PFSK-1 (cell line): ENCODE measurements around the gene AP3S2.

Source experiments
- FOXP2 ChIP-seq: optimal IDR thresholded peaks from 2 replicates; pipeline ENCODE3; 2011; ENCODE audit warnings: borderline replicate concordance, control low read depth, inconsistent platforms; ENCODE audit not compliant: insufficient read depth; ENCODE audit errors: extremely low read length, extremely low read depth
- POLR2AphosphoS5 ChIP-seq: IDR thresholded peaks from 2 replicates; pipeline ENCODE4 v1.6.1; 2012; ENCODE audit warnings: low read depth, mild to moderate bottlenecking, control low read depth, low read length, moderate library complexity
- SIN3A ChIP-seq: IDR thresholded peaks from 2 replicates; pipeline ENCODE4 v1.6.1; 2012; ENCODE audit warnings: mild to moderate bottlenecking, low read length, moderate library complexity, borderline replicate concordance; ENCODE audit not compliant: insufficient read depth
- TAF1 ChIP-seq: IDR thresholded peaks from 2 replicates; pipeline ENCODE4 v1.6.1; 2012; ENCODE audit warnings: low read length, control low read depth, borderline replicate concordance; ENCODE audit not compliant: insufficient read depth
- TF ChIP-seq, protein P1 (sequence below), 2 experiments: IDR thresholded peaks; 2 replicates each; pipeline versions ENCODE4 v1.6.1 to v1.8.0; 2011 to 2012; ENCODE audit warnings: low read depth in 2 of 2, low read length in 2 of 2, control low read depth in 1 of 2, inconsistent platforms in 1 of 2, mild to moderate bottlenecking in 1 of 2, moderate library complexity in 1 of 2; ENCODE audit not compliant: insufficient read depth in 1 of 2

Gene AP3S2

GRCh38 chr15:89898146-89898545, 4.4 kb upstream of the AP3S2 start:
- TF ChIP-seq SIN3A (no peak), FOXP2 (no peak), POLR2AphosphoS5 (no peak), TAF1 (no peak)
- TF ChIP-seq, protein P1, sequence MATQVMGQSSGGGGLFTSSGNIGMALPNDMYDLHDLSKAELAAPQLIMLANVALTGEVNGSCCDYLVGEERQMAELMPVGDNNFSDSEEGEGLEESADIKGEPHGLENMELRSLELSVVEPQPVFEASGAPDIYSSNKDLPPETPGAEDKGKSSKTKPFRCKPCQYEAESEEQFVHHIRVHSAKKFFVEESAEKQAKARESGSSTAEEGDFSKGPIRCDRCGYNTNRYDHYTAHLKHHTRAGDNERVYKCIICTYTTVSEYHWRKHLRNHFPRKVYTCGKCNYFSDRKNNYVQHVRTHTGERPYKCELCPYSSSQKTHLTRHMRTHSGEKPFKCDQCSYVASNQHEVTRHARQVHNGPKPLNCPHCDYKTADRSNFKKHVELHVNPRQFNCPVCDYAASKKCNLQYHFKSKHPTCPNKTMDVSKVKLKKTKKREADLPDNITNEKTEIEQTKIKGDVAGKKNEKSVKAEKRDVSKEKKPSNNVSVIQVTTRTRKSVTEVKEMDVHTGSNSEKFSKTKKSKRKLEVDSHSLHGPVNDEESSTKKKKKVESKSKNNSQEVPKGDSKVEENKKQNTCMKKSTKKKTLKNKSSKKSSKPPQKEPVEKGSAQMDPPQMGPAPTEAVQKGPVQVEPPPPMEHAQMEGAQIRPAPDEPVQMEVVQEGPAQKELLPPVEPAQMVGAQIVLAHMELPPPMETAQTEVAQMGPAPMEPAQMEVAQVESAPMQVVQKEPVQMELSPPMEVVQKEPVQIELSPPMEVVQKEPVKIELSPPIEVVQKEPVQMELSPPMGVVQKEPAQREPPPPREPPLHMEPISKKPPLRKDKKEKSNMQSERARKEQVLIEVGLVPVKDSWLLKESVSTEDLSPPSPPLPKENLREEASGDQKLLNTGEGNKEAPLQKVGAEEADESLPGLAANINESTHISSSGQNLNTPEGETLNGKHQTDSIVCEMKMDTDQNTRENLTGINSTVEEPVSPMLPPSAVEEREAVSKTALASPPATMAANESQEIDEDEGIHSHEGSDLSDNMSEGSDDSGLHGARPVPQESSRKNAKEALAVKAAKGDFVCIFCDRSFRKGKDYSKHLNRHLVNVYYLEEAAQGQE (IDR thresholded peaks at IDR 0.05; ENCODE audit: insufficient read depth in 1 of 2, low read depth in 2 of 2, low read length in 2 of 2): no peak

- TF ChIP-seq, protein P1 (IDR thresholded peaks at IDR 0.05; ENCODE audit: insufficient read depth in 1 of 2, low read depth in 2 of 2, low read length in 2 of 2): no peak
- TF ChIP-seq POLR2AphosphoS5: no peak
- no peak for TF ChIP-seq FOXP2
- no peak for TF ChIP-seq TAF1
Observed at GRCh38 chr15:89893027-89893426, 767 bp downstream of the AP3S2 start.

DNA sequence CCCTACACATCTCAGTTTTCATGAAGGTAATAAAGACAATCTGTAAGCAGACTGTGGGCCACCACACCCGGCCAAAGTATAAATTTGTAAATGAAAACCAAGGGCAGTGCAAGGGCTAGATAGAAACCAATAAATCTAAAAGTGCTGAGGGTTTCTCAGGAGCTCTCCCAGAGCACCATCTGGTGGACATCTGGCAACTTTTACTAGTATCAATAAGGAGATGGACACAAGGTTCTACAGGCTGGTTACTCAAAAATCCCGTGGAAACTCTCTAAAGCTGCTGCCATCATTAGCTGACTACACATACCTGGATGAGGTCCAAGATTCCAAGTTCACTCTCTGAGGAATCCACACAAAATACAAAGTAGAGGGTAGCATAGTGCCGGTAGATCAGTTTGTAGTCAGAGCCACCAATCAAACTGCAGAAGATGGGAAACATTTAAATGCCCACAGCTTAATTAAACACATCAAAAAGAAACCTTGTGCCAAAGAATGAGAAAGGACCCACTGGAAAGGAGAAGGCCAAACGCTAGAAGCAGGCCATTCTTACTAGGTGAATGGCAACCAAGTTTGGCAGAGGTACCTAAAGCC, 5.5 kb downstream of the AP3S2 start:
- TF ChIP-seq, protein P1 (IDR thresholded peaks at IDR 0.05; ENCODE audit: insufficient read depth in 1 of 2, low read depth in 2 of 2, low read length in 2 of 2): no peak
- TF ChIP-seq TAF1: no peak
- no peak for TF ChIP-seq SIN3A
- no peak for TF ChIP-seq POLR2AphosphoS5
- TF ChIP-seq FOXP2: no peak

- TF ChIP-seq FOXP2 (no peak), SIN3A (no peak), TAF1 (no peak), POLR2AphosphoS5 (no peak)
- TF ChIP-seq, protein P1 (IDR thresholded peaks at IDR 0.05; ENCODE audit: insufficient read depth in 1 of 2, low read depth in 2 of 2, low read length in 2 of 2): no peak
Observed at GRCh38 chr15:89885611-89886010, 8.2 kb downstream of the AP3S2 start.

GRCh38 chr15:89883518-89883917, 10.3 kb downstream of the AP3S2 start:
- TF ChIP-seq POLR2AphosphoS5 (no peak), FOXP2 (no peak), SIN3A (no peak), TAF1 (no peak)
- TF ChIP-seq, protein P1 (IDR thresholded peaks at IDR 0.05; ENCODE audit: insufficient read depth in 1 of 2, low read depth in 2 of 2, low read length in 2 of 2): no peak
